ENCODE data around the gene ZNF41. TPM values are rescaled to one million over a fixed set of nuclear protein-coding genes. Genes with fewer than 3 reads are reported as not detected.

Gene ZNF41
- total and polyA plus RNA-seq, 5 donors, result 4.6 to 15.0 (median 14.1) TPM

GRCh38 chrX:47489507-47490275, 6.7 kb upstream of the ZNF41 start:
- DNase-seq, result peak; percentile 21 to 69 (median 60)
- no peaks in the 10 kb centered on the region for H3K27me3 ChIP-seq (ENCODE audit: control insufficient read depth, insufficient read depth)
- H3K27ac ChIP-seq (ENCODE audit: low read length), result peak overlapping the region; percentile 87
- H3K9me3 ChIP-seq (ENCODE audit: control insufficient read depth, low read length), result no peaks in the 10 kb centered on the region
- no peak overlapping the region for H3K4me3 ChIP-seq (ENCODE audit: low read length)
- peak; percentile 62 to 70 for ATAC-seq
- 79% methylated on average over 6 of the region's 6 CpGs for WGBS
- intact Hi-C loops (cut with DNase I), result no loop called here
- peaks cover 3% of the 10 kb centered on the region for H3K4me1 ChIP-seq (ENCODE audit: control insufficient read depth, insufficient read depth, low read length)

- WGBS, result 43% methylated on average over 2 of the region's 2 CpGs
- no peak overlapping the region for H3K27ac ChIP-seq (ENCODE audit: low read length)
- ATAC-seq, result no peak
- no peaks in the 10 kb centered on the region for H3K27me3 ChIP-seq (ENCODE audit: control insufficient read depth, insufficient read depth)
- no peak overlapping the region for H3K4me3 ChIP-seq (ENCODE audit: low read length)
- intact Hi-C loops (cut with DNase I), result no loop called here
- H3K4me1 ChIP-seq (ENCODE audit: control insufficient read depth, insufficient read depth, low read length), result peaks cover 5% of the 10 kb centered on the region
- H3K9me3 ChIP-seq (ENCODE audit: control insufficient read depth, low read length), result no peaks in the 10 kb centered on the region
- DNase-seq, result no peak
Measured at GRCh38 chrX:47484885-47485284, 1.9 kb upstream of the ZNF41 start.

- 1% methylated on average over 24 of the region's 24 CpGs for WGBS
- intact Hi-C loops (cut with DNase I), result no loop called here
- peak overlapping the region; percentile 90 for H3K4me3 ChIP-seq (ENCODE audit: low read length)
- DNase-seq, result peak; percentile 49 to 75 (median 73)
- H3K4me1 ChIP-seq (ENCODE audit: control insufficient read depth, insufficient read depth, low read length), result peaks cover 5% of the 10 kb centered on the region
- peak overlapping the region; percentile 97 for H3K27ac ChIP-seq (ENCODE audit: low read length)
- no peaks in the 10 kb centered on the region for H3K27me3 ChIP-seq (ENCODE audit: control insufficient read depth, insufficient read depth)
- H3K9me3 ChIP-seq (ENCODE audit: control insufficient read depth, low read length), result no peaks in the 10 kb centered on the region
- ATAC-seq, result peak in 1 of 2 donors; percentile 29
Measured at GRCh38 chrX:47483306-47484268, 565 bp upstream of the ZNF41 start.

GRCh38 chrX:47482065-47482511, 934 bp downstream of the ZNF41 start:
- Histone ChIP-seq H3K27me3 (ENCODE audit: control insufficient read depth, insufficient read depth) (no peaks in the 10 kb centered on the region), H3K9me3 (ENCODE audit: control insufficient read depth, low read length) (no peaks in the 10 kb centered on the region), H3K4me3 (ENCODE audit: low read length) (peak overlapping the region; percentile 90), H3K4me1 (ENCODE audit: control insufficient read depth, insufficient read depth, low read length) (peaks cover 5% of the 10 kb centered on the region), H3K27ac (ENCODE audit: low read length) (peak overlapping the region; percentile 96)
- ATAC-seq (peak in 1 of 2 donors; percentile 2), DNase-seq (no peak)
- intact Hi-C loops (cut with DNase I), result no loop called here
- 9% methylated on average over 8 of the region's 8 CpGs for WGBS

DNA sequence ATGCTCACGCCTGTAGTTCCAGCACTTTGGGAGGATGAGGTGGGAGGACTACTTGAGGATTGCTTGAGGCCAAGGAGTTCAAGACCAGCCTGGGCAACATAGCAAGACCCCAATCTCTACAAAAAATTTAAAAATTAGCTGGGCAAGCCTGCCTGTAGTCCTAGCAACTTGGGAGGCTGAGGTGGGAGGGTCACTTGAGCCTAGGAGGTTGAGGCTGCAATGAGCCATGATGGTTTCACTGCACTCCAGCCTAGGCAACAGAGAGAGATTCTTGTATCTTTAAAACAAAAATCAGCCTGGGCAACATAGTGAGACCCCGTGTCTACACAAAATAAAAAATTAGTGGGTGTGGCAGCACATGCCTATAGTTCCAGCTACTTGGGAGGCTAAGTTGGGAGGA, 1.9 kb downstream of the ZNF41 start:
- Histone ChIP-seq H3K4me3 (ENCODE audit: low read length) (no peak overlapping the region), H3K4me1 (ENCODE audit: control insufficient read depth, insufficient read depth, low read length) (peaks cover 5% of the 10 kb centered on the region), H3K9me3 (ENCODE audit: control insufficient read depth, low read length) (no peaks in the 10 kb centered on the region), H3K27me3 (ENCODE audit: control insufficient read depth, insufficient read depth) (no peaks in the 10 kb centered on the region), H3K27ac (ENCODE audit: low read length) (no peak overlapping the region)
- no peak for ATAC-seq
- no peak for DNase-seq
- WGBS, result 84% methylated on average over 2 of the region's 2 CpGs
- intact Hi-C loops (cut with DNase I), result no loop called here

GRCh38 chrX:47480576-47480975, 2.4 kb downstream of the ZNF41 start:
- ATAC-seq (no peak), DNase-seq (no peak)
- H3K27me3 ChIP-seq (ENCODE audit: control insufficient read depth, insufficient read depth), result no peaks in the 10 kb centered on the region
- peaks cover 5% of the 10 kb centered on the region for H3K4me1 ChIP-seq (ENCODE audit: control insufficient read depth, insufficient read depth, low read length)
- H3K4me3 ChIP-seq (ENCODE audit: low read length), result no peak overlapping the region
- no peak overlapping the region for H3K27ac ChIP-seq (ENCODE audit: low read length)
- no peaks in the 10 kb centered on the region for H3K9me3 ChIP-seq (ENCODE audit: control insufficient read depth, low read length)
- intact Hi-C loops (cut with DNase I), result no loop called here
- 43% methylated on average over 2 of the region's 2 CpGs for WGBS

DNA sequence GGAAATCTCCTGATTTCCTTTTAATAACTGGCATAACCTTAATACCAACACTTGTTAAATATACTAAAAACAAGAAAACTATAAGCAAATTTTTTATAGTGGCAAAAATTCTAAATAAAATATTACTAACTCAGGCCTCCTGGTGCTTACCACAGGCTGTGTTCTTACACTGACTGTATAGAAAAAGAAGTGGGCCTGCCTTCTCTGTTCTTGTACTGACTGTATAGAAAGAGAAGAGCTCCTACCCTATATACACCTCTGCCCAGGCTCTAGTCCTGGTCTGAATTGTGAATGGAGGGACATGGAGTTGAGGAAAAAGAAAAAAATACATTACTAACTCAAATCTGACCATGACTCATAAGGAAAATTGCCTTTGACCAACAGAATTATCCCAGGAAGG, 7.5 kb downstream of the ZNF41 start:
- Histone ChIP-seq H3K4me3 (ENCODE audit: low read length) (no peak overlapping the region), H3K4me1 (ENCODE audit: control insufficient read depth, insufficient read depth, low read length) (no peaks in the 10 kb centered on the region), H3K9me3 (ENCODE audit: control insufficient read depth, low read length) (no peaks in the 10 kb centered on the region), H3K27ac (ENCODE audit: low read length) (no peak overlapping the region), H3K27me3 (ENCODE audit: control insufficient read depth, insufficient read depth) (no peaks in the 10 kb centered on the region)
- ATAC-seq (no peak), DNase-seq (no peak)
- intact Hi-C loops (cut with DNase I), result no loop called here

DNA sequence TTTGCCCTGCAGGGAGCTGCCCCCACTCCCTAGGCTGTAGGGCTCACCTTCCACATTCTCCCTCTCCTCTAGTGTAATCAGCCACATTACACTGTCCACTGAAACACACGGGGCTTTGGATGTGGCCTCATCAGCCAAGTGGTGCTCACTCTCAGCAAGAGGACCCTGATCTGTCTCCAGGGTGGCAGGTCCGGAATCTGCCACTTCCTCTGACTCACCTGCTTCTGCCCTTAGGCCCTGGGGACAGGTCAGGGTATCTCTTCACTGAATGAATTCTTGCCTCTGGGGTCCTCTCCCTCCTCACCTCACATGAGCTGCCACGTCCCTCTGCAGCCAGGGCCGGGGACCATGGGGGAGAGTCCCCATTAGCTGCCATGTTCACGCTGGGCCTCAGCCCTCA, 15.9 kb downstream of the ZNF41 start:
- ATAC-seq (no peak), DNase-seq (no peak)
- no peak overlapping the region for H3K4me3 ChIP-seq (ENCODE audit: low read length)
- no peaks in the 10 kb centered on the region for H3K27me3 ChIP-seq (ENCODE audit: control insufficient read depth, insufficient read depth)
- no peaks in the 10 kb centered on the region for H3K4me1 ChIP-seq (ENCODE audit: control insufficient read depth, insufficient read depth, low read length)
- H3K9me3 ChIP-seq (ENCODE audit: control insufficient read depth, low read length), result no peaks in the 10 kb centered on the region
- no peak overlapping the region for H3K27ac ChIP-seq (ENCODE audit: low read length)
- intact Hi-C loops (cut with DNase I), result no loop called here
- WGBS, result 96% methylated on average over 5 of the region's 5 CpGs

- WGBS, result 95% methylated on average over 1 of the region's 1 CpG
- H3K4me3 ChIP-seq (ENCODE audit: low read length), result no peak overlapping the region
- intact Hi-C loops (cut with DNase I), result no loop called here
- H3K9me3 ChIP-seq (ENCODE audit: control insufficient read depth, low read length), result no peaks in the 10 kb centered on the region
- H3K27ac ChIP-seq (ENCODE audit: low read length), result no peak overlapping the region
- ATAC-seq (no peak), DNase-seq (no peak)
- no peaks in the 10 kb centered on the region for H3K27me3 ChIP-seq (ENCODE audit: control insufficient read depth, insufficient read depth)
- no peaks in the 10 kb centered on the region for H3K4me1 ChIP-seq (ENCODE audit: control insufficient read depth, insufficient read depth, low read length)
Measured at GRCh38 chrX:47460561-47460960, 22.5 kb downstream of the ZNF41 start.

DNA sequence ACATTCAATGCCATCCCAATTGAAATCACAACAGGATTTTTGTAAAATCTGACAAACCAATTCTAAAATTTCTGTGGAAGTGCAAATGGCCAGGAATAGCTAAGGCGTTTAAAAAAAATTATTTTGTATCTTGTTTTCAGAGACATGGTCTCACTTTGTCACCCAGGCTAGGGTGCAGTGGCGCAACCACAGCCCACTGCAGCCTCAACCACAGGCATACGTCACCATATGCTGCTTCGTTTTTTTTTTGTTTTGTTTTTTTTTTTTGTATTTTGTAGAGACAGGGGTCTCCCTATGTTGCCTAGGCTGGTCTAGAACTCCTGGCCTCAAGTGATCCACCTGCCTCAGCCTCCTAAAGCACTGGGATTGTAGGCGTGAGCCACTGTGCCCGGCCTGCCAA, 24.5 kb downstream of the ZNF41 start:
- no peak overlapping the region for H3K4me3 ChIP-seq (ENCODE audit: low read length)
- H3K4me1 ChIP-seq (ENCODE audit: control insufficient read depth, insufficient read depth, low read length), result no peaks in the 10 kb centered on the region
- DNase-seq (no peak), ATAC-seq (no peak)
- no peaks in the 10 kb centered on the region for H3K27me3 ChIP-seq (ENCODE audit: control insufficient read depth, insufficient read depth)
- no peaks in the 10 kb centered on the region for H3K9me3 ChIP-seq (ENCODE audit: control insufficient read depth, low read length)
- intact Hi-C loops (cut with DNase I), result no loop called here
- no peak overlapping the region for H3K27ac ChIP-seq (ENCODE audit: low read length)
- WGBS, result 90% methylated on average over 6 of the region's 6 CpGs

DNA sequence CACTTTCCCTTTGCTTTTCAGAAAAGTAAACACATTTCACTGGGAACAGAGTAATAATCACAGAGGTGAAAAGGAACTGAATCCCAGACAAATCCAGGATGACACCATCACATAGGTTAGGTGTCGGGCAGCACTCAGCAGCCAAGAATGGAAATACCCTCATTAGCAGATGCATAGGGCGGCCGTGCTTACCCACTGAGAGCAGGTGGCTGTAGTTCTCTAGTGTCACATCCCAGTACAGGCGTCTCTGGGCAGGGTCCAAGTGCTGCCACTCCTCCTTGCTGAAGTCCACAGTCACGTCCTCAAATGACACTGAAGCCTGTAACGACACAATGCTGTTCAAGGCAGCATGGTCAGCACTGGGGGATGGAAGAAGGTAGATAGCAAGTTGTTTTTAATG, 26.9 kb downstream of the ZNF41 start:
- Histone ChIP-seq H3K9me3 (ENCODE audit: control insufficient read depth, low read length) (no peaks in the 10 kb centered on the region), H3K27me3 (ENCODE audit: control insufficient read depth, insufficient read depth) (no peaks in the 10 kb centered on the region), H3K27ac (ENCODE audit: low read length) (no peak overlapping the region), H3K4me3 (ENCODE audit: low read length) (no peak overlapping the region), H3K4me1 (ENCODE audit: control insufficient read depth, insufficient read depth, low read length) (no peaks in the 10 kb centered on the region)
- WGBS, result 68% methylated on average over 6 of the region's 6 CpGs
- peak; percentile 14 to 60 (median 42) for DNase-seq
- peak; percentile 37 to 65 for ATAC-seq
- intact Hi-C loops (cut with DNase I), result no loop called here
